Activated naive CD4-positive, alpha-beta T cell (primary cell): ENCODE measurements around the gene NXN.
A peak's percentile ranks its signal among the peaks of the same experiment; 100 is the strongest.
"Not testable (repeated sequence)": the region's sequence is repeated elsewhere in the genome, so short reads cannot be mapped to it uniquely, and the experiment has no call there.

ENCODE experiments used
- DNase-seq, 4 experiments: peaks; one replicate each; lab custom pipeline; 2025; lab: John Stamatoyannopoulos, UW

The NXN gene

GRCh38 chr17:1006054-1006453 lies 26.5 kb upstream of the NXN start:
- no peak for DNase-seq

- no peak for DNase-seq
Observed at GRCh38 chr17:1005361-1005946, 25.9 kb upstream of the NXN start.

GRCh38 chr17:1004769-1005295 lies 25.3 kb upstream of the NXN start:
- DNase-seq, result no peak

- no peak for DNase-seq
Observed at GRCh38 chr17:1003972-1004768, 24.6 kb upstream of the NXN start.

GRCh38 chr17:1003633-1003971 lies 24.0 kb upstream of the NXN start:
- no peak for DNase-seq

- DNase-seq, result no peak
Observed at GRCh38 chr17:1002771-1003555, 23.4 kb upstream of the NXN start.

DNA sequence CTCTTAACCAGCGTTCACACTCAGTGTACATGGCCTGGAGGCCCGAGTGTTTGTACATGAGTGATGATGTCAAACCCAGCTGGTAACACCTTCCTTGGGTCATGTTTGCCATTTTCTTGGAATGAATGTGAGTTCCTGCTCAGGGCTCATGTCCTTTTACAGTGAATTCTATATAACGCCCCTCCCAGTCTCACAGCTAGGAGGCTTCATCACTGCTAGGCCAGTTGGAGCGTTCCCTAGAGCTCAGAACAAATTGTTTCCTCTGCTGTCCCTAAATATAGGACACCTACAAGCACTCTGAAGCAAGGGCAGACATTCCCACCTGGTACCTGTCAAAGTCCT lies 22.8 kb upstream of the NXN start:
- no peak for DNase-seq

DNA sequence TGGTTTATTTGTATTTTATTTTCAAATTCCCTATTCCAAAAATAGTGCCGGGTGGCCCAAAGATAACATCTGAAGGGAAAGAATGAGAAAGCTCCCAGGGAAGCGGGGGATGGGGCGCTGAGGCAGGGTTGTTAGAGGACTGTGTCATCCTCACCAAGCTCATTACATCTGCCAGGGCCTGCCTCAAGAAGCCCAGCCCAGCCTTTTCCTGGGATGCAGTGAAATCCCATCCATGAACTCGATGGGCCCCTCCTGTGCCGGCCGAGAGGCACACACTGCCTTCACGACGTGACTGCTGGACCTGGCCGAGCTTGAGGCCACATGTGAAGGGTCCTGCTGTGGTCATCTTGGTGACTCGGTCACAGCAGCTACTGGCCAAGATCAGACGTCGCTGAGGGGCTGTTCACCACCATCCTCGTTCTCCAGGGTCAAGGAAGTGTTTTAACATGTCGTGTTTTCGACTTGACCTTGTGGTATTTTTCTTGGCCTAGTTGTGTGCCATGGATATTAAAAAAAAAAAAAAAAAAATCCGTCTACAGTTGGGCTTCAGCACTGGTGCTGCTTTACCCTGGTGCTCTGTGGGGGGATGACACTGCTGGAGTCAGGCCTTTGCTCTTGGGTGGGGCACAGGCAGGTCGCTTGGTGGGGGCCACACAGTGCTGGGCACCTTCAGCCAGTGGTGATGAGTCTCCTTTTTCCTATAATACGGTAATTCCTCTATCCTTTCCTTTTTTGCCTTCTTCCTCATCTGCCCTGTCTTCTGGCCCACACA lies 22.2 kb upstream of the NXN start:
- no peak for DNase-seq

GRCh38 chr17:1000597-1001461 lies 21.3 kb upstream of the NXN start:
- DNase-seq, result no peak

DNA sequence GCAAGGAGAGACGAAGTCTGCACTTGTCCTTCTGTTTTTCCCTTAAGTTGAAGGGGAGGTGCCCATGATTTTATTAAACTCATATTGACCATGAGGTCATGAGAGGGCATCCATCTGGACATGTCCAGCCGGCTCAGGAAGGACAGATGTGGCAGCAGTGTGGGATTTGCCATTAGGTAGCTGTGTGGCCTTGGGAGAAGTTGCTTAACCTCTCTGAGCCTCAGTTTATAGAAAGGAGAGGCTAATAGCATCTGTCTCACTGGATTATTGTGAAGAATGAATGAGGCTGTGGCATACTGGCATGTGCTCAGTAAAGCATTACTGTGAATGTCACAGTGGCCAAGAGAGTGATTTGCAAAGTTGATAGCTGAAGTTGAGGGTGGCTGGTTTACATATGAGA lies 18.5 kb upstream of the NXN start:
- no peak for DNase-seq

- DNase-seq, result peak; percentile 81 to 92 (median 86)
Observed at GRCh38 chr17:996554-997344, 17.2 kb upstream of the NXN start, which contains the start of gene TIMM22. Gene TIMM22, plus strand, starts transcription at chr17:997129. Its CDS starts 14 bp downstream, at chr17:997143.

DNA sequence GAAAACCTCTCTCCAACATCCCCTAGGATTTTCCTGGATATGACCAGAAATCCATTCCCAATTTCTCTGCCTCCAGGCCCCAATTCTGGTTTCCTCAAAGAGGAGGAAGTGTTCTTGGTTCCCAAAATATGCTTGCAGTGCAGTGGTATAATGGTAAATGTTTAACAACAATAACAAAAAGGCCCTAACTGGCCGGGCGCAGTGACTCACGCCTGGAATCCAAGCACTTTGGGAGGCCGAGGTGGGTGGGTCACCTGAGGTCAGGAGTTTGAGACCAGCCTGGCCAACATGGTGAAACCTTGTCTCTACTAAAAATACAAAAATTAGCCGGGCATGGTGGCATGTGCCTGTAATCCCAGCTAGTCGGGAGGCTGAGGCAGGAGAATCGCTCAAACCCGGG lies 15.7 kb upstream of the NXN start:
- not testable (repeated sequence) for DNase-seq

GRCh38 chr17:992933-993332 lies 13.4 kb upstream of the NXN start:
- no peak for DNase-seq

DNA sequence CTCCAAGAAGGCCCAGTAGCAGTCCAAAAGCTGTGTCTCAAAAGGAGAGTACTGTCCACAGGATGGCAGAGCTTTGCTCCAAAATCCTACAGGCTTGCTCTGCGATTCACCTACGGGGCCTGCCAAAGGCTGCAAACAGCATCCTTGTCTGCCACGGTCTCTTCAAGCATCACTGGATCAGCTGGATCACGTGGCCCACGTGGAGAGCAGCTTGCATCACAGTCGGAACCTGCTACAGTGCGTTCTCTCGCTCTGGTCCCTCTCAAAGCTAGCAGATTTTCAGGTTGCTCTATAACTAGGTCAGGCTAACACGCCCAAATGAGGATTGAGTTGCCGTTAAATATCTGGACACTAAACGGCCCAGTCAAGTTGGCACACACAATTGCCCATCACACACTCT lies 9.0 kb upstream of the NXN start:
- no peak for DNase-seq

DNA sequence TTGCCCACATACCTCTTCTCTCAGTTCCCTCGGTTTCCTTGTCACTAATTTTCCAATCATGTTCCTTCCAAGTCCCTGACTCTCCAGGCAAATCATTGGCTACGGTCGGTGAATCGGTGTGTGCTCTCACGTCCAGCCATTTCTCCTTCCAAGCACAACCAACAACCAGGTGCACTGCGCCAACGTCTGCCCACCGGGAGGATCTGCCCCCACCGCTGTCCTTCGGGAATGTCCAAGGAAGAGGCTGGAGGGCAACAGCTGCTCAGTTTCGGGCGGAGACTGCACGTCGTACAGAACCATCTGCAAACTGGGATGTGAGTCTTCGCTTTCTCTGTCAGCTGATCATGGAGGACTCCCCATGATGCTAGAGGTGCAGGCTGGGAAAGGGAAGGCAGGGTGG lies 8.4 kb upstream of the NXN start:
- DNase-seq, result no peak

DNA sequence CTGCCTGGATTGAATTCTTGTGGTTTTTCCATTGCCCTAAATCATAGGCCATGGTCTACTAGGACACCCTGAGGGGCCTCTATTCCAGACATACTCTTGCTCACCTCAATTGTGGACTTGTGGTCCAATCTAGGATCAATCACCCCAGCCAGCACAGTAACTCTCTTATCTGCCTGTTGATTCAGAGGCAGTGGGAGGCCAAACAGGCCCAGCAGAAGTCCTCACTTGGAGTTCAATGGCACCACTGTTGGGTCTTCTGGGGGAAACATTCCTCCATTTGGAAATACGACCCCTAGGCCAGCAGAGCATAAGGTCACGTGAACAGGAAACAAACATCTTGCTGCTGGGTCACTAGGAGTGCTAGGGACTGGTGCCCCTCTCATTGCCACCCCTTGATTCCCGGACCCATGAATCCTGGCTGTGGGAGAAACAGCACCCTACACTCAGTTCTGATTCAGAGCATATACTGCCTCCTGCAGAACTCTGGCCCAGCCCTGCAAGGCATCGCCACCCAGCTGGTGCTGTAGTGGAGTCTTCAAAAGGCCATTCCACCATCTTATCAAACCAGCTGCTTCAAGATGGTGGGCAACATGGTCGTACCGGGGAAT lies 6.8 kb upstream of the NXN start:
- no peak for DNase-seq

DNA sequence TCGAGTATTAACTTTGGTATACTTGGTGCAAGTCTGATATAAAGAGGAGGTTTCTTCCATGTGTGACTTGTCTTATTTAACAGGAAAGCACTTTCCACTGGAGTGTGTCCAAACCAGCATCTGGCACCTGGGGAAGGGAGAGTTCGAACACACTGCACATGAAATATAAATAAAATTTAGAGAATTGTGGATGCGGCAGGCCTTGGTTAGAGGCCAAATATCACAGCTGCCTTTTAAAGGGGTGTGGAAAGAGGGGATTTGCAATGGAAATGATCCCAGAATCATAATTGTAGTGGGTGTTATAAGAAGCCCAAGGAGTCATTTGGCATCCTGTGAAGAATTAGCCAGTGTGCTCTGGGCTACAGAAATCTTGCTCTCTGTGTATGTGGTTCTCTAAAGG lies 4.3 kb upstream of the NXN start:
- no peak for DNase-seq

DNA sequence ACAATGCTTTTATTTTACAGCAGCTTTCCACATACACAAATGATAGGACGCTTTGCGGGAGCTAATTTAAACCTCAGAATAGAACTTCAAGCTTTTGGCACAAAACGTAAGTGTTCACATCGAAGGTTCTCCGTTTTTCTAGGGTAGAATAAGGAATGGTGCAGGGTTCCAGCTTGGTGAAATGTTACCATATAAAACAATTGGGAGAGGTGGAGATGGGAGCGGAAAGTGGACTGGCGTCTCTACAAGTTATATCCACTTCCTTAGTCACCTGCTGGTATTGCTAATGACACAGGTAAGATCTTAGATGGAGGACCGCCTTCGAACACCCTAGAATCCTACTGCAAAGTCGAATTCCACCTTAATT lies 1.7 kb upstream of the NXN start:
- DNase-seq, result no peak

- DNase-seq, result peak; percentile 43 to 66 (median 55)
Observed at GRCh38 chr17:980406-981291, 1.1 kb upstream of the NXN start.
